HG03103 (cell line): Measurements from ENCODE around the gene AGBL4.
"Not testable (repeated sequence)": the region's sequence is repeated elsewhere in the genome, so short reads cannot be mapped to it uniquely, and the experiment has no call there.

ENCODE experiments used
- ATAC-seq: cut with Tn5 transposase; IDR thresholded peaks from one replicate; pipeline ENCODE4 v1.9.1; 2021; ENCODE audit warnings: low read depth; ENCODE audit not compliant: unreplicated experiment

The AGBL4 gene

DNA sequence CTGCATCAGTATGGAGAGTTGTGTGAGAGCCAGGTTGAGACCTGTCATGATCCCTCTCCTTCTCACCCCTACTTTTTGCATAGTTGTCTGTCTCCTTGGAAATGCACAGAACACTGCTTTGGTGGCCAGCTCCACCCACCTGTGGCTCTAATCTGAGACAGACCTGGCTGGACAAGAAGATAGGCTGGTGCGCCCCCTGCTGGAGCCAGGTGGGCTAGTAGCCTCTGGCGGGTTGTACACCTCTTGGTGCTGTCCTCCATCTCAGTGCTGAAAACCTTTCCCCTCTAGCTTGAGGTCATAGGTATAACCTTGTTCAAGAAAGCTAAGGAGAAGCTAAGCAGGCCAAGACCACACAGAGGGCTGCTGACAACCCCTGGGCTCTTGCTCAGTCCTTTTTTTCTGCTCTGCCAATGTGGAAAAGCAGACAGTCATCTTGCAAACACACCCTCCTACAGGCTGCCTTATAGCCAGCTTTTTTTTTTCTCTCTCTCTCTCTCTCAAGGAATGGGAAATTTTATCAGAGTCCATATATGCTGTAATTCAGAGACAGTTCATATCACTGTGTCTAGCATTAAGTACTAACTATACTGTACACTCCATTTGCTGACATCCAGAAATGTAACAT, 1492.9 kb downstream of the AGBL4 start:
- peak; percentile 86 for ATAC-seq

GRCh38 chr1:48527051-48527450, 1496.7 kb downstream of the AGBL4 start:
- no peak for ATAC-seq

DNA sequence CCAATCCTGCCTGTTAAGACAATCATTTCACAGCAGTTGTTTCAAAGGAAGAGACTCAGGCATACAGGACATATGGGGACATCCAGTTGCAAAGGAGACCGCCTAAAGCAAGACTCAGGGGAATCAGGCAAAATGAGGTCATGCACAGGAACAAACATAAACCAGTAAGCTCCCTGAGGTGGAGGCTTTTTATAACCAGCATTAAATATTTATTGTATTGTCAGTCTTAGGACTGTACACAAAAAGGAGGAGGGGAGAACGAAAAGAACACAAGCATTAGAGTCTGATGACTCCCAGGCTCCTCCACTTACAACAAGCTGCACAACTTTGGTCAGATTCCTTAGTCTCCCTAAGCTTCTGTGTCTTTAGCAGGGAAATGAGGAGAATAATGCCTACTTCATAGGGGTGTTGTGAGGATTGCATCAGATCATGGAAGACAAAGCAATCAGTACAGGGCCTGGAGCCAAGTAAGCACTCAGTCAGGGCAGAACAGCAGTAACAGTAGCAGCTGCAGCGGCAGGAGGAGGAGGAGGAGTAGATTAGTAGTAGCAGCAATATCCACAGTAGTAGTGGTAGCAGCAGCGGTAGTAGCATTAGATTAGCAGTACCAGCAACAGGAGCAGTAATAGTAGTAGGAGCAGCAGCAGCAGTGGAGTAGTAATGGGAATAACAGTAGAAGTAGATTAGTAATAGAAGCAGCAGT, 1497.6 kb downstream of the AGBL4 start:
- no peak for ATAC-seq

DNA sequence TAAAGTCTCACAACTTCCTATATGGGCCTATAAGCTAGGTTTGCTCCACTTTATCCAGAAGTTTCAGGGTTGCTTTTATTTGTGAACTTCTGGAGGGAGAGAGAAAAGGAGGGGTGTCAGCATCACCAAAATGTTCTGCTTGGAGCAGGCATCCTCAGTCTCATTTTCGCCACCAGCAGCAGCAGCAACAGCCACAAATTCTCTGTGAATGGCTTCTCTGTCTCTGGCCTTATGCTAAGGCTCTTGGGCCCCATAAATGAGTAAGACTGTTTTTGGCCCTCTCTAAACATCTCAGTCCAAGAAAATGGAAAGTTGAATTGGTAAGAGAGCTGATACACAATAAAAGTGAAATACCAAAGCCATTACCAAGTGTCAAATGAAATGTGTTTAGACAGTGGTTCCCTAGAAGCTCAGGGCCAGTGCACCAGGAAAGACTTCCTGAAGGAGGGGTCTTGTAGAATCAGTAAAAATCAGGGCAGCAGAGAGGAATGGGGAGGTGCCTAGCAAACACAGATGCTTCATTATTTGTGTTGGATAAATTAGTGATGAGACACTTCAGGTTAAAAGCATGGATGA, 1498.8 kb downstream of the AGBL4 start:
- ATAC-seq, result no peak

DNA sequence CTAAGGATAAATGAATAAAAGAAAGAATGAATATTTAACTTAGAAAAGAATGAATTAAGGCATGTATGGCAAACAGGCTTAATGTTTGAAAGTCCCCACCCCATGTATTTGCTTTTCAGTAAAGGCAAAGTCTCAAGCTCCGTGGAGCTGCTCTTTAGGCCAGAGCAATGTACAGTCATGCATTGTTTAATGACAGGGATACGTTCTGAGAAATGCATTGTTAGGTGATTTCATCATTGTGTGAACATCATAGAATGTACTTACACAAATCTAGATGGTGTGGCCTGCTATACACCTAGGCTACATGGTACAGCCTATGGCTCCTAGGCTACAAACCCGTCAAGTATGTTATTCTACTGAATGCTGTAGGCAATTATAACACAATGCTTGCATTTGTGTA, 1500.2 kb downstream of the AGBL4 start:
- no peak for ATAC-seq

DNA sequence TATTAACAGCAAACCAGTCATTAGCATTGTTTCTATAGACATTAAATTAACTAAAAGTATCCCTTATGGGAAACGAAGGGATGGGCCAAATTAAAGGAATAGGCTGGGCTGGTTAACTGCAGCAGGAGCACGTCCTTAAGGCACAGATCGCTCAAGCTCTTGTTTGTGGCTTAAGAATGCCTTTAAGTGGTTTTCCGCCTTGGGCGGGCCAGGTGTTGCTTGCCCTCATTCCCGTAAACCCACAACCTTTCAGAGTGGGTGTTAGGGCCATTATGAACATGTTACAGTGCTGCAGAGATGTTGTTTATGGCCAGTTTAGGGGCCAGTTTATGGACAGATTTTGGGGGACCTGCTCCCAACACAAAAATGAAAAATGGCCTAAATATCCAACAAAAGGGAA, 1503.9 kb downstream of the AGBL4 start:
- not testable (repeated sequence) for ATAC-seq

GRCh38 chr1:48506870-48507269, 1516.9 kb downstream of the AGBL4 start:
- ATAC-seq, result no peak

GRCh38 chr1:48500541-48501450, 1523.0 kb downstream of the AGBL4 start:
- ATAC-seq, result no peak

- ATAC-seq, result no peak
These were observed 1524.5 kb downstream of the AGBL4 start for GRCh38 chr1:48499211-48499735.

GRCh38 chr1:48498096-48498791, 1525.5 kb downstream of the AGBL4 start:
- ATAC-seq, result peak; percentile 91

DNA sequence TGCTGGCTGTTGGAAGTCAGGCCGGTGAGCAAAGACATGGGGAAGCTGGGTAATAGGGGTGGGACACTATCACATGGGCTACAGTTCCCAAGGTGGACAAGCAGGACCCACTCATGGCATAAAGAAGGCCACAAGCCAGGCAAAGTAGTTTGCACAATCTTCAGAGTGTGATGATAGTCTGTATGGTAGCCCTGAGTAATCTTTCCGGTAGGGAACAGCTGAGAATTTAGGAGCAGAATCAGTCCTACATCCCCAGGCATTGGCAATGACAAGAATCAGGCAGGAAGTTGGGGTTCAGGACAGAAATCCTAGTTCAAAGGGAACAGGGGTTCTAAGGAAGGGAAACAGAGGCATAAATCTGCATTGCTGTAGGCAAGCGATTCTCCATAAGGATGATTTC, 1527.8 kb downstream of the AGBL4 start:
- ATAC-seq, result no peak

- no peak for ATAC-seq
These were observed 1528.6 kb downstream of the AGBL4 start for GRCh38 chr1:48495166-48495565.

DNA sequence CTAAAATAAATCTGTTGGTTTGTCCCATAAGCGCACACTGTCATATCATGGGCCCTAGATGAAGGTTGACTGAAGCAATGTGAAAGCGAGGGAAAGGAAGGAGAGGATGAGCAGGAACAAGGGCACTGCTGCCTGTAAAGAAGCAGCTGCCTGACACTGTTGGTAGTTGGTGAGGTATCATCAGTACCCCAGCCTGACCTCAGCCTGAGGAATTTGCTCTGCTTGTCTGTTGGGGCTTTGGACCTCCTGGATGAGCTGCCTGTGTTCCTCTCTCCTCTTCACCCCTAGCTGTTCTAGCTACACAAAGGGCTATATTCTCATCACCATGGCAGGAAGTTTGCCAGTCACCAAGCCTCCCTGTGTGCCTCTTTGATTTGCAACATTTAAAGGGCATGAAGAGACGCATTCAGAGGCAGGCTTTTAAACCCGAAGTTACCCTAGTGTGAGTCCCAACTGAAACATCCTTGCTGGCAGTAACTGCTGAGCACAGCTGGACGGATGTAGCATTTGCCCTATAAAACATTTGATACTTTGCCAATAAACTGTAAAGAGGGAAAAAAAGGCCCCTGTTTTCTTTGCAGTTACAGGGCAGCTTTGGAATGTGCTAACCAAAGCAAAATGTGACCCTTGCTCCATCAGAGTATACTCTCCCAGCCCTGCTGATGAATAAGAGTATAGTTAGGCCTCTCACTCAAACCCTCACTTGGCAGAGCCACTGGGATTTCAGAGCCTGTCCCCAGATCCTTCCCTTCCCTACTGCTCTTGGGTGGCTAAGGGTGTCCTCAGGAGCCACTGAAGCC, 1529.6 kb downstream of the AGBL4 start:
- no peak for ATAC-seq

DNA sequence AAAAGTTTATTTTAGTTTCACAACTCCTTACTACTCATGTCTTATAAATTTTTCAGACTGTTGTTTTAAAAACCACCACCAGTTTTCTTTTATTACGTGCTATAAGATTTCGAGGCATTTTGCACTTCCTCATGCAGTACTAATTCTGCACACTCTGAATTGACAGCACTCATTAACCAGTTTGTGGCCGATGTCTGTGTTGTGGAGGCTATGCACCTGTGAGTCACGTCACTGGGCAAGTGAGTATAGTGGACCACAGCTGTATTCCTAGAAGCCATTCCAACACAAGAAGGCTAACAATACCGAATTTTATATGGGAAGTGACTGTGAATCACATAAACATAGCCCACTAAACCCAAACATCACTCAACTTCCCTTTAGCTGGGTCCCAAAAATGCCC, 1530.7 kb downstream of the AGBL4 start:
- ATAC-seq, result no peak

DNA sequence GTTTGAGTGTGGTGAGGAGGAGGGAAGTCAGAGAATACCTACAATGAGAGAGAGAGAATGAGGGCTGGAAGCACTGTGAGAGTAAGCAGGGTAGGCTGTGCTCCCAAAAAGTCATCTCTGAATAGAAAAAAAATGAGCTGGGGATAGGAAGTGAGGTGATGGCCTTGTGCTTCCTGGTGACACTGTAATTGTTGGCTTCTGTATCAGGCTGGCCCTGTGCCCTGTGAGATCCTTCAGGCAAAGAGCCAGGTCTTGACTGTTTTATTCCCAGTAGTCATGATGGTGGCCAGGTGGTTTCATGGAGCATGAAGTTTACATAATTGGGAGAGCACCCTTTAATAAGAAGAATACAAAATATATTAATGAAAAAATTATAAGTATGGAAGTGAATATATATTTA, 1531.4 kb downstream of the AGBL4 start:
- no peak for ATAC-seq

- ATAC-seq, result no peak
These were observed 1535.0 kb downstream of the AGBL4 start for GRCh38 chr1:48488721-48489120.
